Endothelial cell of umbilical vein (primary cell): ENCODE results near the gene CHMP1B. TPM values are rescaled to one million over a fixed set of nuclear protein-coding genes. Genes with fewer than 3 reads are reported as not detected.

Source experiments
- BruUV-seq: library from RNA; stranded (reverse); fragments of 400-500 nt; replicated peaks from 2 replicates; lab custom pipeline; 2021; lab: Mats Ljungman, UMichigan
- CTCF ChIA-PET: fragments of 300-600, 350-600 bp; sonication (Branson Sonifier 250); formaldehyde crosslinking; loops from one replicate; lab custom pipeline; 2021; ENCODE audit warnings: antibody characterized with exemption, inconsistent platforms; lab: Charles Lee
- POLR2A ChIA-PET: fragments of 300-600, 350-600 bp; sonication (Branson Sonifier 250); formaldehyde crosslinking; loops from one replicate; lab custom pipeline; 2021; ENCODE audit warnings: antibody characterized with exemption, inconsistent platforms; lab: Charles Lee
- DNase-seq: peaks from one replicate; pipeline ENCODE4 v3.0.0-alpha.2; 2011; ENCODE audit warnings: low read depth, low spot score
- FAIRE-seq: peaks from 2 replicates; lab custom pipeline; 2011; peaks lifted over from hg19 to GRCh38; lab: Jason Lieb, UNC
- H2AFZ ChIP-seq: 2 replicates; pipeline ENCODE4 v1.6.0; 2012; ENCODE audit warnings: low read depth, low read length, control low read depth, inconsistent platforms
- H3K27ac ChIP-seq: 2 replicates; pipeline ENCODE4 v1.5.1; 2011; ENCODE audit warnings: low read depth, mild to moderate bottlenecking, control low read depth, low read length, moderate library complexity; ENCODE audit not compliant: insufficient read depth
- H3K27me3 ChIP-seq, 2 experiments: 2 replicates each; pipeline versions ENCODE4 v1.6.0 to v1.6.1; 2011; ENCODE audit warnings: low read length in 2 of 2, mixed read lengths in 1 of 2; ENCODE audit not compliant: control insufficient read depth in 2 of 2, insufficient read depth in 2 of 2
- H3K36me3 ChIP-seq, 2 experiments: 2 replicates in 1 of 2; 3 replicates in 1 of 2; pipeline ENCODE4 v1.5.1; 2011; ENCODE audit warnings: low read length in 2 of 2, mild to moderate bottlenecking in 1 of 2, moderate library complexity in 1 of 2; ENCODE audit not compliant: control insufficient read depth in 2 of 2, insufficient read depth in 2 of 2; ENCODE audit errors: extremely low read depth in 1 of 2
- H3K4me1 ChIP-seq: 3 replicates; pipeline ENCODE4 v1.5.1; 2011; ENCODE audit warnings: mild to moderate bottlenecking, low read length; ENCODE audit not compliant: control insufficient read depth, insufficient read depth; ENCODE audit errors: extremely low read depth
- H3K4me2 ChIP-seq: 2 replicates; pipeline ENCODE4 v1.6.1; 2011; ENCODE audit warnings: low read length, control low read depth, mixed read lengths; ENCODE audit not compliant: insufficient read depth
- H3K4me3 ChIP-seq, 3 experiments: fragments of 200-600 bp in 1 of 3; sonication (generic), shearing (Covaris generic) in 1 of 3; replicated peaks in 1 of 3; 2 replicates each; pipeline ENCODE4 v1.5.1; 2011 to 2016; ENCODE audit warnings: control low read depth in 3 of 3, low read length in 3 of 3, mild to moderate bottlenecking in 2 of 3, inconsistent platforms in 1 of 3, low read depth in 1 of 3, moderate library complexity in 1 of 3; ENCODE audit not compliant: insufficient read depth in 1 of 3
- H3K79me2 ChIP-seq: 2 replicates; pipeline ENCODE4 v1.6.0; 2012; ENCODE audit warnings: low read length, inconsistent platforms; ENCODE audit not compliant: control insufficient read depth, insufficient read depth
- H3K9ac ChIP-seq: replicated peaks from 2 replicates; pipeline ENCODE3; 2011; ENCODE audit warnings: low read length, control low read depth; ENCODE audit not compliant: insufficient read depth; ENCODE audit errors: extremely low read depth
- H3K9me1 ChIP-seq: replicated peaks from 3 replicates; pipeline ENCODE4 v1.6.0; 2011; ENCODE audit warnings: mild to moderate bottlenecking, low read length; ENCODE audit not compliant: control insufficient read depth, insufficient read depth; ENCODE audit errors: extremely low read depth
- H3K9me3 ChIP-seq: replicated peaks from 2 replicates; pipeline ENCODE4 v1.5.1; 2012; ENCODE audit warnings: low read length, inconsistent platforms; ENCODE audit not compliant: control insufficient read depth, insufficient read depth
- H4K20me1 ChIP-seq: replicated peaks from 2 replicates; pipeline ENCODE3; 2011; ENCODE audit warnings: mild to moderate bottlenecking, low read length; ENCODE audit not compliant: control insufficient read depth, insufficient read depth; ENCODE audit errors: extremely low read depth
- CTCF ChIP-seq, 2 donors: IDR thresholded peaks; 1 replicate in 1 of 2; 2 replicates in 1 of 2; pipeline ENCODE4 v1.5.1; 2011; ENCODE audit warnings: low read length in 2 of 2, mild to moderate bottlenecking in 2 of 2, moderate library complexity in 2 of 2, control low read depth in 1 of 2, inconsistent platforms in 1 of 2, low read depth in 1 of 2; ENCODE audit not compliant: insufficient read depth in 1 of 2; ENCODE audit errors: extremely low read depth in 1 of 2
- EZH2 ChIP-seq: IDR thresholded peaks from 2 replicates; pipeline ENCODE4 v1.6.1; 2012; ENCODE audit warnings: borderline replicate concordance, low read depth, mild to moderate bottlenecking, moderate library complexity, low read length, inconsistent platforms; ENCODE audit not compliant: severe bottlenecking
- FOS ChIP-seq: IDR thresholded peaks from 2 replicates; pipeline ENCODE4 v1.6.1; 2011; ENCODE audit warnings: mild to moderate bottlenecking, low read length, moderate library complexity, borderline replicate concordance; ENCODE audit not compliant: insufficient read depth
- GATA2 ChIP-seq: IDR thresholded peaks from 2 replicates; pipeline ENCODE4 v1.7.0; 2011; ENCODE audit warnings: low read depth, mild to moderate bottlenecking, moderate library complexity, mixed read lengths, low read length; ENCODE audit not compliant: insufficient read length, insufficient read depth
- JUN ChIP-seq: IDR thresholded peaks from 2 replicates; pipeline ENCODE4 v1.6.1; 2011; ENCODE audit warnings: borderline replicate concordance, low read depth; ENCODE audit not compliant: insufficient read length, insufficient read depth
- MAX ChIP-seq: IDR thresholded peaks from 2 replicates; pipeline ENCODE4 v1.6.1; 2011; ENCODE audit not compliant: insufficient read depth, insufficient read length
- MYC ChIP-seq: IDR thresholded peaks from one replicate; pipeline ENCODE4 v1.6.1; 2011; ENCODE audit warnings: mild to moderate bottlenecking, low read depth, low read length
- POLR2A ChIP-seq: IDR thresholded peaks from 2 replicates; pipeline ENCODE4 v1.6.1; 2012; ENCODE audit warnings: low read depth, mild to moderate bottlenecking, control low read depth, low read length
- POLR2AphosphoS5 ChIP-seq: IDR thresholded peaks from 2 replicates; pipeline ENCODE4 v1.6.1; 2012; ENCODE audit warnings: low read depth, mild to moderate bottlenecking, control low read depth, low read length, moderate library complexity; ENCODE audit not compliant: insufficient read depth
- dilution Hi-C: fragments of 300-500 bp; cut with MboI; formaldehyde crosslinking; loops from one replicate; pipeline ENCODE4 v1.15.0; 2019; ENCODE audit warnings: low sequenced_read_pairs; ENCODE audit not compliant: extremely low pct_ligation_motif_present
- intact Hi-C: fragments of 100-400 bp; cut with micrococcal nuclease; formaldehyde crosslinking; loops from one replicate; pipeline ENCODE4 v1.10.0; 2022
- polyA plus RNA-seq, 4 experiments: library from polyadenylated mRNA; depleted of rRNA in 3 of 4; stranded (reverse) in 3 of 4; unstranded in 1 of 4; fragments of >200 nt; gene quantifications; 2 replicates each; pipeline versions ENCODE4 v1.2.1 to v1.2.3, GENCODE V29; 2011 to 2012; ENCODE audit warnings: missing spikeins in 1 of 4
- total RNA-seq: library from RNA; stranded (reverse); gene quantifications from 2 replicates; pipeline ENCODE4 v1.2.3, GENCODE V29; 2021

Gene CHMP1B
- total and polyA plus RNA-seq, 2 donors (not counting 3 experiments of a cell fraction or from before 2014, with no cell fraction given), result 24.0 to 27.0 TPM

GRCh38 chr18:11864471-11864870, 13.3 kb downstream of the CHMP1B start:
- Histone ChIP-seq H3K9me1 (no peaks in the 10 kb centered on the region), H3K36me3 (no peaks in the 10 kb centered on the region), H2AFZ (no peak overlapping the region), H3K9me3 (no peaks in the 10 kb centered on the region), H3K79me2 (no peaks in the 10 kb centered on the region), H3K27ac (no peak overlapping the region), H3K27me3 (no peaks in the 10 kb centered on the region), H3K9ac (no peak overlapping the region), H3K4me3 (no peak overlapping the region), H4K20me1 (no peaks in the 10 kb centered on the region), H3K4me1 (peaks cover 11% of the 10 kb centered on the region), H3K4me2 (no peak overlapping the region)
- TF ChIP-seq FOS (no peak), JUN (no peak), MAX (no peak), CTCF (IDR thresholded peaks at IDR 0.05; ENCODE audit: extremely low read depth in 1 of 2, insufficient read depth in 1 of 2, low read depth in 1 of 2, low read length in 2 of 2) (no peak), EZH2 (no peak), GATA2 (no peak), MYC (no peak), POLR2A (no peak), POLR2AphosphoS5 (no peak)
- ChIA-PET CTCF (no interaction called here), POLR2A (no interaction called here)
- DNase-seq (no peak), FAIRE-seq (no peak)
- intact Hi-C loops, result no loop called here
- BruUV-seq, result no TSS peak
- dilution Hi-C loops, result no loop called here
